GM18858 (cell line): Measurements from ENCODE around the gene PLA2G4E.

Source experiments
- ATAC-seq: cut with Tn5 transposase; IDR thresholded peaks from one replicate; pipeline ENCODE4 v1.9.1; 2021; ENCODE audit not compliant: unreplicated experiment

The PLA2G4E gene

GRCh38 chr15:41957021-41957897 lies 63.6 kb downstream of the PLA2G4E start:
- ATAC-seq: peak; percentile 84

- no peak for ATAC-seq
These were observed 64.9 kb downstream of the PLA2G4E start for GRCh38 chr15:41955807-41956525.

GRCh38 chr15:41955100-41955499 lies 65.7 kb downstream of the PLA2G4E start:
- ATAC-seq: no peak

- no peak for ATAC-seq
These were observed 66.8 kb downstream of the PLA2G4E start for GRCh38 chr15:41954036-41954435.

- ATAC-seq: no peak
These were observed 68.8 kb downstream of the PLA2G4E start for GRCh38 chr15:41952013-41952563.

- ATAC-seq: no peak
These were observed 69.3 kb downstream of the PLA2G4E start for GRCh38 chr15:41951571-41951970.

- no peak for ATAC-seq
These were observed 70.4 kb downstream of the PLA2G4E start for GRCh38 chr15:41950489-41950888.

- no peak for ATAC-seq
These were observed 70.7 kb downstream of the PLA2G4E start for GRCh38 chr15:41950127-41950483.

- ATAC-seq: no peak
These were observed 71.3 kb downstream of the PLA2G4E start for GRCh38 chr15:41949401-41950126.

GRCh38 chr15:41948490-41948889 lies 72.4 kb downstream of the PLA2G4E start:
- ATAC-seq: no peak

GRCh38 chr15:41946970-41947369 lies 73.9 kb downstream of the PLA2G4E start:
- ATAC-seq: no peak

GRCh38 chr15:41945731-41946130 lies 75.1 kb downstream of the PLA2G4E start:
- ATAC-seq: no peak

GRCh38 chr15:41945221-41945620 lies 75.6 kb downstream of the PLA2G4E start:
- ATAC-seq: no peak

- no peak for ATAC-seq
These were observed 76.4 kb downstream of the PLA2G4E start for GRCh38 chr15:41944313-41944940.

GRCh38 chr15:41943543-41944312 lies 77.1 kb downstream of the PLA2G4E start:
- ATAC-seq: no peak

- no peak for ATAC-seq
These were observed 78.0 kb downstream of the PLA2G4E start for GRCh38 chr15:41942886-41943285.

GRCh38 chr15:41941644-41942415 lies 79.0 kb downstream of the PLA2G4E start:
- no peak for ATAC-seq

GRCh38 chr15:41940441-41940857 lies 80.4 kb downstream of the PLA2G4E start:
- no peak for ATAC-seq

- ATAC-seq: no peak
These were observed 80.9 kb downstream of the PLA2G4E start for GRCh38 chr15:41939986-41940385.
